Medulla oblongata (tissue), 1 donor: ENCODE data around the gene SLC7A6OS.
A peak's percentile ranks its signal among the peaks of the same experiment; 100 is the strongest.

Experiments
- DNase-seq: peaks from one replicate; pipeline ENCODE4 v3.0.0-alpha.2; 2015; ENCODE audit errors: extremely low spot score

SLC7A6OS gene

GRCh38 chr16:68310774-68311511, at the start of gene SLC7A6OS, which contains the start of gene PRMT7:
Gene SLC7A6OS, minus strand, starts transcription at chr16:68310946. Its CDS starts 20 bp downstream, at chr16:68310926.
Gene PRMT7, plus strand, starts transcription at chr16:68311019. Its CDS starts 4,961 bp downstream, at chr16:68315980.
- DNase-seq = peak; percentile 93

GRCh38 chr16:68359398-68360191, 48.8 kb upstream of the SLC7A6OS start:
- no peak for DNase-seq

GRCh38 chr16:68358951-68359350, 48.2 kb upstream of the SLC7A6OS start:
- DNase-seq = no peak

GRCh38 chr16:68357923-68358322, 47.2 kb upstream of the SLC7A6OS start:
- DNase-seq = no peak

- DNase-seq = no peak
These were observed 46.8 kb upstream of the SLC7A6OS start for GRCh38 chr16:68357521-68357922.

- DNase-seq = no peak
These were observed 46.2 kb upstream of the SLC7A6OS start for GRCh38 chr16:68356919-68357286.

- peak; percentile 24 for DNase-seq
These were observed 45.6 kb upstream of the SLC7A6OS start for GRCh38 chr16:68356249-68356918.

GRCh38 chr16:68355447-68356248, 44.9 kb upstream of the SLC7A6OS start:
- DNase-seq = no peak

GRCh38 chr16:68354816-68355215, 44.1 kb upstream of the SLC7A6OS start:
- DNase-seq = no peak

- no peak for DNase-seq
These were observed 42.6 kb upstream of the SLC7A6OS start for GRCh38 chr16:68353366-68353765.

GRCh38 chr16:68351991-68352431, 41.3 kb upstream of the SLC7A6OS start:
- no peak for DNase-seq

GRCh38 chr16:68351463-68351862, 40.7 kb upstream of the SLC7A6OS start:
- DNase-seq = no peak

GRCh38 chr16:68350813-68351350, 40.1 kb upstream of the SLC7A6OS start:
- DNase-seq = no peak

GRCh38 chr16:68349838-68350410, 39.2 kb upstream of the SLC7A6OS start:
- no peak for DNase-seq

- no peak for DNase-seq
These were observed 38.1 kb upstream of the SLC7A6OS start for GRCh38 chr16:68348639-68349445.

- no peak for DNase-seq
These were observed 36.9 kb upstream of the SLC7A6OS start for GRCh38 chr16:68347605-68348004.

GRCh38 chr16:68346892-68347480, 36.2 kb upstream of the SLC7A6OS start:
- no peak for DNase-seq

GRCh38 chr16:68345958-68346635, 35.4 kb upstream of the SLC7A6OS start:
- no peak for DNase-seq

- no peak for DNase-seq
These were observed 34.6 kb upstream of the SLC7A6OS start for GRCh38 chr16:68345351-68345810.
